GM13977 (cell line): Measurements from ENCODE around the gene NSUN2.

Experiments used
- DNase-seq: peaks from one replicate; pipeline ENCODE4 v3.0.0; 2012; ENCODE audit warnings: low spot score
- in situ Hi-C: fragments of 300-500 bp; cut with MboI; formaldehyde crosslinking; loops from one replicate; pipeline ENCODE4 v1.12.0; 2022; ENCODE audit warnings: low sequenced_read_pairs, low pct_unique_long_range_greater_than_20kb, mixed read lengths, inconsistent platforms; ENCODE audit not compliant: unreplicated experiment
- TF ChIP-seq, protein P1 (sequence below): IDR thresholded peaks from 2 replicates; pipeline ENCODE4 v1.5.1; 2012; ENCODE audit warnings: mild to moderate bottlenecking, control low read depth; ENCODE audit not compliant: insufficient read depth; ENCODE audit errors: extremely low read depth, missing control alignments

NSUN2 gene

DNA sequence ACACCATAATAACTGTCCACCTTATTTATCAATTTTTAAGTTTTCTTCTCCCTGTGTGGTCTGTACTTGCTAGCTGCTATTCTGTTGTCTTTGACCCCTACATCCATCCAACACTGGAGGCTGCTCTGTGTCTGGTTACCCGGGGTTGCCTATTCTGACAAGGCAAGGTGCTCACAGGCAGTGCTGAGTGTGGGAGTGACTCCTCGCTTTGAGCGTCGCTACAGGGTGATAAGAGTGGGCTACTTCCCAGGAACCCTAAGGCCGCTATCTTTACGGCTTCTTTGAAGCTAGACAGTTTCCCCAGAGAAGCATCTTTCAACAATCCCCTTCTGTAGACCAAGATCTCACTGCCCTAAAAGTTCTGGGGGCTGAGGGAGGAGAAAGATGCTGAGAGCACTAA is 35.3 kb downstream of the NSUN2 start:
- DNase-seq: no peak
- in situ Hi-C loops: loop anchor here (25.0 kb wide), 1 partner anchor 710 kb away; no protein-coding TSS in a partner anchor
- TF ChIP-seq, protein P1, sequence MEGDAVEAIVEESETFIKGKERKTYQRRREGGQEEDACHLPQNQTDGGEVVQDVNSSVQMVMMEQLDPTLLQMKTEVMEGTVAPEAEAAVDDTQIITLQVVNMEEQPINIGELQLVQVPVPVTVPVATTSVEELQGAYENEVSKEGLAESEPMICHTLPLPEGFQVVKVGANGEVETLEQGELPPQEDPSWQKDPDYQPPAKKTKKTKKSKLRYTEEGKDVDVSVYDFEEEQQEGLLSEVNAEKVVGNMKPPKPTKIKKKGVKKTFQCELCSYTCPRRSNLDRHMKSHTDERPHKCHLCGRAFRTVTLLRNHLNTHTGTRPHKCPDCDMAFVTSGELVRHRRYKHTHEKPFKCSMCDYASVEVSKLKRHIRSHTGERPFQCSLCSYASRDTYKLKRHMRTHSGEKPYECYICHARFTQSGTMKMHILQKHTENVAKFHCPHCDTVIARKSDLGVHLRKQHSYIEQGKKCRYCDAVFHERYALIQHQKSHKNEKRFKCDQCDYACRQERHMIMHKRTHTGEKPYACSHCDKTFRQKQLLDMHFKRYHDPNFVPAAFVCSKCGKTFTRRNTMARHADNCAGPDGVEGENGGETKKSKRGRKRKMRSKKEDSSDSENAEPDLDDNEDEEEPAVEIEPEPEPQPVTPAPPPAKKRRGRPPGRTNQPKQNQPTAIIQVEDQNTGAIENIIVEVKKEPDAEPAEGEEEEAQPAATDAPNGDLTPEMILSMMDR: no peak

DNA sequence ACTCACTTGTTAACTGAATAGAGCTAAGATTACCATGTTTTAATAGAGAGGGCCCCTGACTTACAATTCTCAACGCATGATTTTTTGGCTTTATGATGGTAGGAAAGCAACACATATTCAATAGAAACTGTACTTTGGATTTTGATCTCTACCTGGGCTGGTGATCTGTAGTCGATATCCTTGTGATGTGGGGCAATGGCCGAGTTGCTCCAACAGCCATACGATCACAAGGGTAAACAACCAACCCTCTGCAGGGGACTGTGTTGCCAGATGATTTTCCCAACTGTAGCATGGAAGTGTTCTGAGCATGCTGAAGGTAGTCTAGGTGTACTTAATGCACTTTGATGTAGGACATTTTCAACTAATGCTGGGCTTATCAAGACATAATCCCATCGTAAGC is 36.5 kb downstream of the NSUN2 start:
- no peak for DNase-seq
- in situ Hi-C loops: loop anchor here (25.0 kb wide), 1 partner anchor 709 kb away; no protein-coding TSS in a partner anchor
- TF ChIP-seq, protein P1: no peak

DNA sequence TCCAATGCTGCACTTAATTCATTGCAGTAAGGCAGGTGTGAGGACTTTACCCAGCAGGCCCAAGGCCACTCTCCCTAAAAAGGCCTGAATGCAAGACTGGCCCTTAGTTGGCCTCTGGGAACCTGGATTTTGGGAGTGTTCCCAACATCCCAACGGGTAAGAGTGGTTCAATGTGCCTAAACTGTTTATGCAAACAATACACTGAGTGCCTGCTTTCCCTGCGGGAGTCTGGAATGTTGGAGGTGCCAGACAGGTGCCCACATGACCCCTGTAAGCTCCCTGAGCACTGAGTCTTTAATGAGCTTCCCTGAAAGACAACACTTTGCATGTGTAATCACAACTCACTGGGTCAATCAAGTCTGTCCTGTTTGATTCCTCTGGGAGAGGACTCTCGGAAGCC is 37.4 kb downstream of the NSUN2 start:
- in situ Hi-C loops: loop anchor here (25.0 kb wide), 1 partner anchor 708 kb away; no protein-coding TSS in a partner anchor
- no peak for DNase-seq
- TF ChIP-seq, protein P1: no peak

DNA sequence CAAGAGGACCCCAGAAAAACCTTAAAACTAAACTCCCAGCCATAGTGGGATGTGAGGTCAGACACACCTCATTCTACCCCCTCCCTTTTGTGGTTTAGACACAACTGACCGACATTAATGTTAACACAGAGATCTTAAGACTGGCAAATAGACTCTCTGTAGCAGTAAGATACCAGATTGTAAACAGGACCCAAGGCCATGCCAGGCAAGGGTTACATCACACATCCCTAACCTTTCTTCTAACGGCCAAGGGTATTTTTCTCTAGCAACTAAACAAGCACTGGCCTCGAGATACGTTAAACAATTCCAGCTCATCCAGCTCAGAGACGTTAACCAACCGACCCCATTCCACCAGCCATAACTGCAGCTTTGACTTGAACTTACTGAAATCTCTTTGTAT is 38.8 kb downstream of the NSUN2 start:
- in situ Hi-C loops: loop anchor here (25.0 kb wide), 1 partner anchor 707 kb away; no protein-coding TSS in a partner anchor
- no peak for DNase-seq
- TF ChIP-seq, protein P1: no peak

DNA sequence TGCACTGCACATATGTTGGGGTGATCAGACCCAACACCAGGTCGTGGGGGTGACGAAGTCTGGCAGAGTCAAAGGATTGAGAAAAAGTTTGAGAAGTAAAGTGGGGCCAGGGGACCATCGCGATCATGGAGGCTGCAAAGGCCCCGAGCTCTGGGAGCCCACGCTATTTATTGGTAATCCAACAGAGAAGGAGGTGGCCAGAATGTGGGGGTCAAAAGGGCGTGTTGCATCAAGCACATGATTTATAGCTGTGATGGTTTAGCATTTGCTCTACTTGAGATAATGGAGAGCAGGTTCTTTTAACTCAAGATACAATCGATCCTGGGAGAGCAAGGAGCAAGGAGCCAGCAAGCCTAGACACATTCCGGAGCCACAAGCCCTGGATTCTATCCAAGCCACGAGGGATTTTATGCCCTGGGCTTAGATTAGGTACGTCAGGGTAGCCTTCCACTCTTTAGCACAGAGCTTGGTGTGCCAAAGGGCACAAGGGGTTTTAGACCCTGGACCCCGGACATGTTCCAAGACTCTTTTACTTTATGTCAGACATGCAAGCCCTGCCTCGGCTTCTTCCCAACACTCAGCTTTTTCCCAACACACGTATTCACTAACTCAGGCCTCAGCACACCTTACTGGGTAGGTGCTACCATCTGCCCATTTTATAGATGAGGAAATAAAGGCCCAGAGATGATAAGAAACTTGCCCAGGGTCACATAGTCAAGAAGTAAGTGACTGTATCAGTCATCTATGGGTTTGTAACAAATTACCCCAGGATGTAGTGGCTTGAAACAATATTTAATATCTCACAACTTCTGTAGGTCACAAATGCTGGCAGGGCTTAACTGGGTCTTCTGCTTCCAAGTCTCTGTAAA is 39.5 kb downstream of the NSUN2 start:
- no peak for DNase-seq
- TF ChIP-seq, protein P1: no peak
- in situ Hi-C loops: loop anchor here (25.0 kb wide), 1 partner anchor 706 kb away; no protein-coding TSS in a partner anchor

DNA sequence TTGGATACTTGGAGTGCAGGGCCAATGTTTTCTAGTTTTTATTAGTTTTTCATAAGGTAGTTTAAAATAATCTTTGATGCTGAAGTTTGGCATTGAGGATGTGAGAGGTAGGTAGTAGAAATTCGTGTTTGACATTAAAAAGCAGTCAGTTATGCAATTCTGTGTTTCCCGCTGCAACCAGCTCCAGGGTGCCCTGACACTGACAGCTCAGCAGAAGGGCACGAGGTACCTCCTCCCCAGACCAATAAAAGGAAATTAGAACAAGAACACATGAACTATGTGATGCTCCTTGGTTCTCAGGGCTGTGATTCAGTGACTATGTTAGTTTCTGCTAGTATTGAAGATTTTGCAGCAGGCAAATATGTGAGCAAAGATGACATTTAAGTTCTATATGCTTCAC is 40.2 kb downstream of the NSUN2 start:
- TF ChIP-seq, protein P1: no peak
- DNase-seq: no peak
- in situ Hi-C loops: loop anchor here (25.0 kb wide), 1 partner anchor 705 kb away; no protein-coding TSS in a partner anchor
